HepG2 (cell line): ENCODE data around the gene MC1R. TPM values are rescaled to one million over a fixed set of nuclear protein-coding genes. Genes with fewer than 3 reads are reported as not detected.

Experiments used
- CHCHD3 ChIP-seq: sonication (generic); formaldehyde crosslinking; IDR thresholded peaks from 2 replicates; pipeline ENCODE4 v1.8.0; 2022; ENCODE audit warnings: mild to moderate bottlenecking, missing genetic modification reagents, moderate library complexity
- JUND ChIP-seq: sonication (generic); formaldehyde crosslinking; IDR thresholded peaks from 2 replicates; pipeline ENCODE4 v1.8.0; 2022; ENCODE audit warnings: mild to moderate bottlenecking, missing genetic modification reagents
- KMT2B ChIP-seq: IDR thresholded peaks from 2 replicates; pipeline ENCODE4 v1.6.1; 2016; ENCODE audit warnings: missing genetic modification reagents, missing compliant biosample characterization
- NFE2 ChIP-seq: sonication (generic); formaldehyde crosslinking; IDR thresholded peaks from 2 replicates; pipeline ENCODE4 v1.4.0; 2020; ENCODE audit warnings: missing genetic modification reagents
- PCBP2 ChIP-seq: fragments of 200-400 bp; formaldehyde crosslinking; optimal IDR thresholded peaks from 2 replicates; pipeline ENCODE3; 2018; ENCODE audit warnings: low read length, low read depth; ENCODE audit not compliant: poor library complexity, severe bottlenecking
- PRMT3 ChIP-seq: sonication (generic); formaldehyde crosslinking; IDR thresholded peaks from 2 replicates; pipeline ENCODE4 v1.8.1; 2022; ENCODE audit warnings: low read depth, mild to moderate bottlenecking, moderate library complexity, missing genetic modification reagents, borderline replicate concordance
- RCOR2 ChIP-seq: IDR thresholded peaks from 2 replicates; pipeline ENCODE4 v1.6.1; 2016; ENCODE audit warnings: missing biosample characterization, missing genetic modification reagents
- RFX3 ChIP-seq: IDR thresholded peaks from 2 replicates; pipeline ENCODE4 v1.6.1; 2016; ENCODE audit warnings: missing biosample characterization, missing genetic modification reagents
- RFX5 ChIP-seq: IDR thresholded peaks from 2 replicates; pipeline ENCODE4 v1.6.1; 2011; ENCODE audit warnings: low read depth, low read length, improper control_type of control experiment
- SKI ChIP-seq: fragments of 450-650 bp; IDR thresholded peaks from one replicate; pipeline ENCODE4 v1.6.1; 2018; ENCODE audit warnings: mild to moderate bottlenecking; ENCODE audit not compliant: partially characterized antibody
- SMAD1 ChIP-seq: sonication (generic); formaldehyde crosslinking; IDR thresholded peaks from 2 replicates; pipeline ENCODE4 v1.4.0; 2020; ENCODE audit warnings: missing genetic modification reagents, low read depth, mild to moderate bottlenecking, borderline replicate concordance
- SRSF9 ChIP-seq: fragments of 200-400 bp; formaldehyde crosslinking; IDR thresholded peaks from 2 replicates; pipeline ENCODE4 v1.6.1; 2018; ENCODE audit warnings: borderline replicate concordance, mild to moderate bottlenecking, low read depth, low read length; ENCODE audit not compliant: insufficient read depth, poor library complexity, severe bottlenecking
- ZNF12 ChIP-seq: sonication (generic); formaldehyde crosslinking; IDR thresholded peaks from 2 replicates; pipeline ENCODE4 v1.5.0; 2020; ENCODE audit warnings: missing genetic modification reagents
- ZNF430 ChIP-seq: sonication (generic); formaldehyde crosslinking; IDR thresholded peaks from 2 replicates; pipeline ENCODE4 v1.9.0; 2021; ENCODE audit warnings: mild to moderate bottlenecking, missing genetic modification reagents
- ZNF619 ChIP-seq: sonication (generic); formaldehyde crosslinking; IDR thresholded peaks from 2 replicates; pipeline ENCODE4 v1.4.0; 2020; ENCODE audit warnings: mild to moderate bottlenecking, missing genetic modification reagents
- ZNF629 ChIP-seq: sonication (generic); formaldehyde crosslinking; conservative IDR thresholded peaks from 2 replicates; pipeline ENCODE4 v1.5.0; 2020; ENCODE audit warnings: missing genetic modification reagents
- polyA plus RNA-seq, 8 experiments: library from polyadenylated mRNA; depleted of rRNA in 3 of 8; stranded (reverse) in 7 of 8; unstranded in 1 of 8; fragments of >200 nt; fragmentation: Illumina TruSeq in 4 of 8; extraction: Trizol in 4 of 8; gene quantifications; 2 replicates each; pipeline versions ENCODE4 v1.2.1 to v1.2.3, GENCODE V29; 2011 to 2016; ENCODE audit warnings: low read depth in 4 of 8, missing spikeins in 1 of 8, mixed read lengths in 1 of 8; ENCODE audit not compliant: insufficient read depth in 1 of 8
- total RNA-seq, 5 experiments: library from RNA; depleted of rRNA; stranded (reverse); fragments of >200 nt; fragmentation: Illumina TruSeq; extraction: Trizol; gene quantifications; 2 replicates each; pipeline ENCODE4 v1.2.3, GENCODE V29; 2016; ENCODE audit warnings: low read depth in 1 of 5
- TF ChIP-seq, protein P1 (sequence below): sonication (generic); formaldehyde crosslinking; IDR thresholded peaks from 2 replicates; pipeline ENCODE4 v1.5.0; 2020; ENCODE audit warnings: mild to moderate bottlenecking, missing genetic modification reagents, borderline replicate concordance
- TF ChIP-seq, protein P2 (sequence below): sonication (generic); formaldehyde crosslinking; IDR thresholded peaks from 2 replicates; pipeline ENCODE4 v1.4.0; 2020; ENCODE audit warnings: mild to moderate bottlenecking, low read depth, missing genetic modification reagents
- TF ChIP-seq, protein P3 (sequence below): sonication (generic); formaldehyde crosslinking; IDR thresholded peaks from 2 replicates; pipeline ENCODE4 v1.5.0; 2020; ENCODE audit warnings: missing genetic modification reagents

Gene MC1R
- total and polyA plus RNA-seq, 2 of the 13 experiments (the other 11 are each of a cell fraction or from before 2014, with no cell fraction given) = 9.1 to 14.8 TPM

DNA sequence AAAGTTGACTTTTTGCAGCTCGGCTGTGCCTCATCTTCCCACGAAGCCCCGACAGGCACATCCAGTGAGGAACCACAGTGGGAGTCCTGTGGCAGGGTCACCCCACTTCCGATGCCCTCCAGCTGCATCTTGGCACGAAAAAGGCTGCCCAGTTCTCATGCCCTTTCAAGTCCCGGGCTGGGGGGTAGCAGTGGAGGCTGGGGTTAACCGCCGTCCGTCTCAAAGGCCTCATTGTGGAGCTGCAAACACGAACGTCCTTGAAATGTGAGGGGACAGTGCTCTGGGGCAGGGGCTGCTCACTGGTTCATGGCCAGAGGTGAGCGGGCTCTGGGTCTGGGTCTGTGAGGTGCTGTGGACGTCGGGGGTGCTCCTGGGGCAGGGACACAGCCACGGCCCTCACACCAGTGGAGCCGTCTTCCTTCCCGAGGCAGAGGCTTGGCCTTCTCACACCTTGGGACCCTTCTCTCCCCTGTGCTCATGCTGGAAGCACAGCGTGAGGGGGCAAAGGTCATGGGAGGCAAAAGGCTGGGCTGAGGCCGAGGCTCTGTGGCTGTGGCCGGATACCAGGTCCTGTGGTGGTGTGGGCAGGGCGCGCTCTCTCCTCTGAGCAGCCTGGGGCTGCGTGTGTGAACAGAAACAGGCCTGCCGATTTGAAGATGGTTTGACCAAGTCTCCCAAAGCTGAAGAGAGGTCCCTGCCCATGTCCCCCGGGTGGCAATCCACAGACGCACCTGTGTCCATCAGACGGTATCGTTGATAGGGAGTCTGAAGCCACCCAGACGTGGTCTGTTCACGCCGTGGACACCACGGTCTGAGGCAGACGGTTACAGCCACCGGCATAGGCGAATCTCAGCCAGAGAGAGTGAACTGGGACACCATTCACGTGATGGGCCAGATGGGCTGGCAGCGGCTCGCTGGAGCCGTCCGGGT, 3.1 kb upstream of the MC1R start (continued):
- TF ChIP-seq, protein P1, sequence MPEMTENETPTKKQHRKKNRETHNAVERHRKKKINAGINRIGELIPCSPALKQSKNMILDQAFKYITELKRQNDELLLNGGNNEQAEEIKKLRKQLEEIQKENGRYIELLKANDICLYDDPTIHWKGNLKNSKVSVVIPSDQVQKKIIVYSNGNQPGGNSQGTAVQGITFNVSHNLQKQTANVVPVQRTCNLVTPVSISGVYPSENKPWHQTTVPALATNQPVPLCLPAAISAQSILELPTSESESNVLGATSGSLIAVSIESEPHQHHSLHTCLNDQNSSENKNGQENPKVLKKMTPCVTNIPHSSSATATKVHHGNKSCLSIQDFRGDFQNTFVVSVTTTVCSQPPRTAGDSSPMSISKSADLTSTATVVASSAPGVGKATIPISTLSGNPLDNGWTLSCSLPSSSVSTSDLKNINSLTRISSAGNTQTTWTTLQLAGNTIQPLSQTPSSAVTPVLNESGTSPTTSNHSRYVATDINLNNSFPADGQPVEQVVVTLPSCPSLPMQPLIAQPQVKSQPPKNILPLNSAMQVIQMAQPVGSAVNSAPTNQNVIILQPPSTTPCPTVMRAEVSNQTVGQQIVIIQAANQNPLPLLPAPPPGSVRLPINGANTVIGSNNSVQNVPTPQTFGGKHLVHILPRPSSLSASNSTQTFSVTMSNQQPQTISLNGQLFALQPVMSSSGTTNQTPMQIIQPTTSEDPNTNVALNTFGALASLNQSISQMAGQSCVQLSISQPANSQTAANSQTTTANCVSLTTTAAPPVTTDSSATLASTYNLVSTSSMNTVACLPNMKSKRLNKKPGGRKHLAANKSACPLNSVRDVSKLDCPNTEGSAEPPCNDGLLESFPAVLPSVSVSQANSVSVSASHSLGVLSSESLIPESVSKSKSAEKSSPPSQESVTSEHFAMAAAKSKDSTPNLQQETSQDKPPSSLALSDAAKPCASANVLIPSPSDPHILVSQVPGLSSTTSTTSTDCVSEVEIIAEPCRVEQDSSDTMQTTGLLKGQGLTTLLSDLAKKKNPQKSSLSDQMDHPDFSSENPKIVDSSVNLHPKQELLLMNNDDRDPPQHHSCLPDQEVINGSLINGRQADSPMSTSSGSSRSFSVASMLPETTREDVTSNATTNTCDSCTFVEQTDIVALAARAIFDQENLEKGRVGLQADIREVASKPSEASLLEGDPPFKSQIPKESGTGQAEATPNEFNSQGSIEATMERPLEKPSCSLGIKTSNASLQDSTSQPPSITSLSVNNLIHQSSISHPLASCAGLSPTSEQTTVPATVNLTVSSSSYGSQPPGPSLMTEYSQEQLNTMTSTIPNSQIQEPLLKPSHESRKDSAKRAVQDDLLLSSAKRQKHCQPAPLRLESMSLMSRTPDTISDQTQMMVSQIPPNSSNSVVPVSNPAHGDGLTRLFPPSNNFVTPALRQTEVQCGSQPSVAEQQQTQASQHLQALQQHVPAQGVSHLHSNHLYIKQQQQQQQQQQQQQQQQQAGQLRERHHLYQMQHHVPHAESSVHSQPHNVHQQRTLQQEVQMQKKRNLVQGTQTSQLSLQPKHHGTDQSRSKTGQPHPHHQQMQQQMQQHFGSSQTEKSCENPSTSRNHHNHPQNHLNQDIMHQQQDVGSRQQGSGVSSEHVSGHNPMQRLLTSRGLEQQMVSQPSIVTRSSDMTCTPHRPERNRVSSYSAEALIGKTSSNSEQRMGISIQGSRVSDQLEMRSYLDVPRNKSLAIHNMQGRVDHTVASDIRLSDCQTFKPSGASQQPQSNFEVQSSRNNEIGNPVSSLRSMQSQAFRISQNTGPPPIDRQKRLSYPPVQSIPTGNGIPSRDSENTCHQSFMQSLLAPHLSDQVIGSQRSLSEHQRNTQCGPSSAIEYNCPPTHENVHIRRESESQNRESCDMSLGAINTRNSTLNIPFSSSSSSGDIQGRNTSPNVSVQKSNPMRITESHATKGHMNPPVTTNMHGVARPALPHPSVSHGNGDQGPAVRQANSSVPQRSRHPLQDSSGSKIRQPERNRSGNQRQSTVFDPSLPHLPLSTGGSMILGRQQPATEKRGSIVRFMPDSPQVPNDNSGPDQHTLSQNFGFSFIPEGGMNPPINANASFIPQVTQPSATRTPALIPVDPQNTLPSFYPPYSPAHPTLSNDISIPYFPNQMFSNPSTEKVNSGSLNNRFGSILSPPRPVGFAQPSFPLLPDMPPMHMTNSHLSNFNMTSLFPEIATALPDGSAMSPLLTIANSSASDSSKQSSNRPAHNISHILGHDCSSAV (CRISPR knock-in tag) = no peak; the same call in 1 of the 2 replicates
- TF ChIP-seq RCOR2 (CRISPR knock-in tag) (0 out of 2 replicates have a peak, but pooled peaks have one; percentile 21), SKI (peak; percentile 38), PRMT3 (0 out of 2 replicates have a peak, but pooled peaks have one; percentile 65), SRSF9 (no peak), PCBP2 (peak; percentile 22), RFX3 (CRISPR knock-in tag) (no peak), ZNF12 (CRISPR knock-in tag) (no peak), NFE2 (CRISPR knock-in tag) (no peak), KMT2B (CRISPR knock-in tag) (peak; percentile 65; the same call in 1 of the 2 replicates), CHCHD3 (CRISPR knock-in tag) (peak; percentile 94; the same call in 1 of the 2 replicates), RFX5 (no peak), ZNF619 (peak; percentile 91), ZNF629 (CRISPR knock-in tag) (peak; percentile 65), SMAD1 (CRISPR knock-in tag) (peak; percentile 98; the same call in 1 of the 2 replicates), ZNF430 (CRISPR knock-in tag) (peak; percentile 92; the same call in 1 of the 2 replicates), JUND (CRISPR knock-in tag) (peak; percentile 50; the same call in 1 of the 2 replicates)
- TF ChIP-seq, protein P2, sequence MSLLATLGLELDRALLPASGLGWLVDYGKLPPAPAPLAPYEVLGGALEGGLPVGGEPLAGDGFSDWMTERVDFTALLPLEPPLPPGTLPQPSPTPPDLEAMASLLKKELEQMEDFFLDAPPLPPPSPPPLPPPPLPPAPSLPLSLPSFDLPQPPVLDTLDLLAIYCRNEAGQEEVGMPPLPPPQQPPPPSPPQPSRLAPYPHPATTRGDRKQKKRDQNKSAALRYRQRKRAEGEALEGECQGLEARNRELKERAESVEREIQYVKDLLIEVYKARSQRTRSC (CRISPR knock-in tag) = 0 out of 2 replicates have a peak, but pooled peaks have one; percentile 76
- TF ChIP-seq, protein P3, sequence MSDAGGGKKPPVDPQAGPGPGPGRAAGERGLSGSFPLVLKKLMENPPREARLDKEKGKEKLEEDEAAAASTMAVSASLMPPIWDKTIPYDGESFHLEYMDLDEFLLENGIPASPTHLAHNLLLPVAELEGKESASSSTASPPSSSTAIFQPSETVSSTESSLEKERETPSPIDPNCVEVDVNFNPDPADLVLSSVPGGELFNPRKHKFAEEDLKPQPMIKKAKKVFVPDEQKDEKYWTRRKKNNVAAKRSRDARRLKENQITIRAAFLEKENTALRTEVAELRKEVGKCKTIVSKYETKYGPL (CRISPR knock-in tag) = peak; percentile 52; the same call in 1 of the 2 replicates
